CD4-positive, alpha-beta T cell treated with Interleukin-6 at 100 ng/mL for 8 hours (primary cell): Measurements from ENCODE around the gene SORCS1.

Experiments used
- DNase-seq: peaks from one replicate; pipeline ENCODE4 v3.0.0-alpha.2; 2020; ENCODE audit warnings: mixed read lengths, low spot score

The SORCS1 gene

GRCh38 chr10:106992055-106992454 lies 172.5 kb downstream of the SORCS1 start:
- no peak for DNase-seq

DNA sequence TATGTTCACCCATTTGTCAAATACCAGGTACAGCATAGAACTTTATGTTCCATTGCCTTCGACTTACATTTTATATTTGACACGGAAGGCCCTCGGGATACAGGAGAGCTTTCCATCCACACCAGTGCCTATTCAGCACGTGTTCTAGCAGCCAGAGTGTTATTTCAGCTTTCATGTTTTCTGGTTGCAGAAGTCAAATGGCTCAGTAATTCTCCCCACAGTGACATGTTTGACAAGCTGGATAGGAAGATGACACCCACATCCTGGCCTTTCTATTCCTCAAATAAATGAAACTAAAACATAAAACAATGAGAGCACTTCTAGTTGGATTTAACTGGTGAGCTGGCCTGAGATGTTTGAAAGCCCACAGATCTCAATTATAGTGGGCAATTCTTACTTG lies 173.4 kb downstream of the SORCS1 start:
- DNase-seq: no peak

DNA sequence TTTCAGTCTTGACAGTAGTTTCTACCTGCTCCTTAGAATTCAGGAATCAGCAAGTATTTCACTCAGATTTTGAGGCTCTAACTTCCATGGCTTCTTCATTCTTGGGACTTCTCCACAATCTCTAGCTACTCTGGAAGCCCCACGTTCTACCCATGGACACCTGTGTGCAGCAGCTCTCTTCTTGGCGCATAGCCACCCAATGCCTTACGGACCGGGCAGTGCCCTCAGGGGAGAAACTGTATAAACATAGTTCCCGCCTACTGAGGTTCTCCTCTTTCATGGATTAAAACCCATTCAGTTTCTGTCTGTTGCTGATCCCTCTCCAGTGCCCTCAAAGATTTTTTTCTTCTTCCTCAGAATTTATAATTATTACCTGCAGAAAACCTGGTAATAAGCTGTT lies 177.1 kb downstream of the SORCS1 start:
- no peak for DNase-seq

DNA sequence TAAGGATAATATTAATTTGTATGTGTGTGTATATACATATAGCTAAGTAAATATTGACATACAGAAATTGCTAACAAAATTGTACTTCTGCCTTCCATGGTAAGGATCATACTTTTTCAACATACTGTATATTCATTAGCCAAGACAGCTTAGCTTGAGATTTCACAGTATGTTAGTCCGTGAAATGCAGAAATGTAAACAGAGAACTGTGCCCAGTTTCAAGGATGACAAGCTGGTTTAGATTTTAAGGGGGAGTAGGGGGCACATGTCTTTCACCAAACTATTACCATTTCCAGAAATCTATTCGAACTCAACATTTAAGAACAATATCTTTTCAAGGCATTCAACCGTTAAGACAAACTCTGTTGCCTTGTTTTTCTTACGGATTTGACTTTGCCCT lies 182.2 kb downstream of the SORCS1 start:
- no peak for DNase-seq

DNA sequence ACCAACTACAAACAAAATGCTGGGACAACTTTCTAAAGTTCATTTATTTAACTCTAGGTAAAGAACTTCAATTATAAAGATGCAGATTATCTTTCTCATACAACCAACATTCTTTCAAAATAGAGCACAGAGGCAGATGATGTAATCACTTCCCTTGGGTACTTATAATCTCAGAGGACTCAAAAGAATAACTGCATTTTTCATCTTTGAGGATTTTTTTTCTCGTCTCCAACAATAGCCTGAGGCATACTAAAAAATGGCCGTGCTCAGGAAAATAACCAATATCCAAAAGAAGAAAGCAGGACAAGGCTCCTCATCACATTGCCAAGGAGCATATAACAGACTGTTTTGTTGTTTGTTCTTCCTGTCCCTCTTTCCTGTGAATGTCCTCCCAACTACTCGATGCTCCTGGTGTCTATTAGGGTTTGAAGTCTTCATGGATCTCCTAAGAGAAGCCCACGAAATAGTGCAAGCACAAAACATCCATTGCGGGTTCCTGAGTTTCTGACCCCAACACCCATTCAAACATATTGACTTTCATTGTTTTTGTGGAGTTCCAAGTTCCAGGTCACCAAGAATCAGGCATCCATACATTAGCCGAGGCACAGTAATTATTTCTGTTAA lies 182.9 kb downstream of the SORCS1 start:
- DNase-seq: no peak

- no peak for DNase-seq
Measured at GRCh38 chr10:106980495-106981451, 183.7 kb downstream of the SORCS1 start.

GRCh38 chr10:106978756-106979155 lies 185.8 kb downstream of the SORCS1 start:
- no peak for DNase-seq

DNA sequence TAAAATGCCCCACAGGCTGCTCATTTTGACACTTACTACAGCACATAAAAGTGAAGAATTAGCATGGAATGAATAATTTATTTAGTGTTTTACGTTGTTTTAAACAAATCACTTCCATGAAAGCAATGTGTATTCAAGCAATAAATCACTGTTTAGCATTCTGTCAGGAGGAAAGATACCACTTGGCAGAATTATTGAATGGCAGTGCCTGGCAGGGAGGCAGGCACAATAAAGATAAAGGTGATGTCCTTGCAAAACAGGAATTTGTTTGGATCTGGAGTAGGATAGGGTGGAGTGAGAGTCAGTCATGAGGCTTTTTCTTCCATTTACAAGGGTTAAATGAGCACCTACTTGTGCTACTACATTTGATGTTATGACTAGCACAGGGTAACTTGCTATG lies 190.8 kb downstream of the SORCS1 start:
- DNase-seq: no peak

DNA sequence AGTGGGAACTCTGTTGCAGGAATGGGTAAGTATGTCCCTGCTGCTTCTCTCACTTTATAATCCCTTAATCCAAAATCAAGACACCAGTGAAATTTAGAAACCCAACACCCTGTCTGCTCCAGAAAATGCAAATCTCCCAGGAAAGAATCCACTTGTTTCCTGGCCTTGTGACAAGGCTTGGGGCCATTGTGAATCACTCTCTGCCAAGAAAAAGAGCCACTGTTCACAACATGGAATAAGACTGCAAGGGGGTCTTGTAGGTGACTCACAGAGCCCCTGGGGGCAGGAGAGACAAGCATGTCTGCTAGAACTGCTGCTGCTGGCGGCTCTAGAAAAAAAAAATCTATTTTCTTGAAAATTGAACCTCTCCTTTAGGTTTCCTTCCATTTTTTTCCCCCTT lies 191.2 kb downstream of the SORCS1 start:
- no peak for DNase-seq

GRCh38 chr10:106972381-106972780 lies 192.1 kb downstream of the SORCS1 start:
- DNase-seq: no peak

DNA sequence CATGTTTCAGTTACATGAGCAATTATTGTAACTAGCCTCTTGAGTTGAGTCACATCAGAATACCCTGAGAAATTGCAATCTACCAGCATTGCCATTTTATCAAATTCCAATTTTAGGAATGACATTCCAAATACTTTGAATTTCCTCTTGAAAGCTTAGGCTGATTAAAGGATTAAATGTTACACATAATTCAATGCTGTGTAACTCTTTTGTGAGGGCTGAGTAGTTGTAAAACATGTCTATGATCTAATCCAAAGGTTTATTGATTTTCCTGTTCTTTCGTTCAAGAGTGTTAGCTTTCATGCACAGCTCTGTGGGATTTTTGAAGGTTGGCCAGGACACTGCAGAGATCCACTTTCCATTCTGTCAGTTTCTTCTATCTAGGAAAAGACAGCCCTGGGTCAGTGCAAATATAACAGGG lies 193.1 kb downstream of the SORCS1 start:
- DNase-seq: no peak

GRCh38 chr10:106967452-106967851 lies 197.1 kb downstream of the SORCS1 start:
- DNase-seq: no peak

GRCh38 chr10:106960812-106961211 lies 203.7 kb downstream of the SORCS1 start:
- DNase-seq: no peak

GRCh38 chr10:106959521-106959920 lies 205.0 kb downstream of the SORCS1 start:
- no peak for DNase-seq

DNA sequence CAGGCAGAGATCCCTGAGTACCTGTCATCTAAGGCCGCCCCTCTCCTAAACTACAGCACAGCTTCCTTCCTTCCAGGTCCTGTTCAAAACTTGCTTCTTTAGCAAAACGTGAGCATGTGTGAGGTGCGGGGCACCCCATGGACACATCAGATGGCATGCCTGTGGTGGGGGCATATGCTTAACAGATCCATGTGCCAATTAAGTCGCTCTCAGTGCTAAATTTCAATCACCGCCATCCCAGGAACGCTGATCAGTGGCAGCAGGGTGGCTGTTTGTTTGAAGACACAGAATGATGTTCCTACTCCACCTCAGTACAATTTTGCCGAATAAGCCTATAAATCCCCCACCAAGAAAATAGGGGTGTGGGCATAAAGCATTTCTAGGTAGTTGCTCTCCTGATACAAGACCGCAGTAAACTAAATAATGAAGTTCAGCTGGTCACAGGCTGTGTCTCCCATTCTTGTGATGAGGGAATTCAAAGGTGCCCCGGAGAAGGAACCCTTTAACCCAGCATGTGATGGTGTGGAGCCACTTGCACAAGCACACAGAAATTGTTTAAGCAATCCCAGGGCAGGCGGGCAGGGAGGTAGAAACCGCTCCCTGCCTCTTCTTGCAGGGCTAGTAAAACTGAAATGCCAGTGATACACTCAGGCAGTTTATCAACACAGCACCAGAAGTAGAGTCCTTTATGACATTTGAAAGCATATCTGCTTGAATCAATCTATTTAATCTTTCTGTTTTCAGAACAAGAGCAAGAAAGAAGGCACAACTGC lies 205.7 kb downstream of the SORCS1 start:
- no peak for DNase-seq

GRCh38 chr10:106957823-106958588 lies 206.5 kb downstream of the SORCS1 start:
- DNase-seq: no peak

GRCh38 chr10:106956216-106956915 lies 208.1 kb downstream of the SORCS1 start:
- DNase-seq: no peak

DNA sequence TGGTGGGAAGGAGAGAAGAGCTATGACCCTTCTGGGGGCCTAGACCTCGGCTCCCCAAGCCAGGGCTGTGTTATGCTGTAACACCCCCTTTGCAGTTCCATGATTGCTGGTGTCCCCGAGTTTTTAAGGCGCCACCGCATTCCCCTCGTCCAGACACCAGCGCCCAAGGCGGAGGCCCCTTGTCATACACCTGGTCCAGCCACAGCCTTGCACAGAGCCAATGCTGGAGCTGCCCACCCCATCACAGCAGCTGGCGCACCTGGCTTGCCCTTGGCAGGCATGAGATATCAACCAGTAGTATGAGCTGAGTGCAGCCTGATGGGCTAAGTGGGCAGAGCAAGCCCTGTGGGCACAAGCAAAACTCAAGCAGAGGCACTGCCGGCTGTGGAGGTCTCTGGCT lies 209.4 kb downstream of the SORCS1 start:
- no peak for DNase-seq

- DNase-seq: no peak
Measured at GRCh38 chr10:106952033-106952432, 212.5 kb downstream of the SORCS1 start.

DNA sequence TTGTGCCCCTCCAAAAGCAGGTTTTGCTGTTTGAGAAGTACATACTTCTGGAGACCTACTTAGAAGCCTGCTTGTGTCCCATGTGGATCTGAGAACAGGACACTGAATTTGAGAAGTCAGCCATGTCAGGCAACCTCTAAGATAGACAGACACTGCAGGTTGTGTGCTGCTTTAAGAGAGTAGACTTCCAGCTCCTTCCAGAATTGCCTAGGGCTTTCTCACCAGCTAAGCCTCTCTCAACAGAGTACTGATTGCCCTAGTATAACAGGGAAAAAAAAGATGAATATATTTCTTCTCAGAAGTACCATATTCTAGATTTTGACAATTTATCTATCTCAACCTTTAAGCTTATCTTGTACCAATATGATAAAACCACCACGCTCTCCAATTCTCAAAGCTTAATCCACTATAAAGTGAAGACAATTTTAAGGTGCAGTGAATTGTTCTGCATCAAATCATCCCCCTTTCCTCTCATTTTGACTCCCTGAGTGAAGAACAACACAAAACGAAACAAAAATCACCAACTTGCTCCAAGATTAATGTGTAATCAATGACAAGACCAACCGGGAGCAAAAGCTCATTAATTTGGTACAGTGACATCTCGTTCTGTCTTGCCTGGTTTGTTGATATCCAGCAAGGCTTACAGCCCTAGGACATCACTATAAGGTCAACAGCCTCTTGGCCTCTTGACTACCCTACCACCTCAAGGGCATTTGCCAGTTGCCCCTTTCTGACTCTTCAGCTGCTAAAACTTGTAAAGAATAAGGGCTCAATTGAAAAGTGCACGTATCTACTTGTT lies 214.6 kb downstream of the SORCS1 start:
- DNase-seq: no peak
